NCI-H2029 treated with DMSO at 0.1 percent for 48 hours (cell line): ENCODE results near the gene PGS1.
"Not testable (repeated sequence)": the region's sequence is repeated elsewhere in the genome, so short reads cannot be mapped to it uniquely, and the experiment has no call there.

Experiments used
- DNase-seq: peaks from one replicate; lab custom pipeline; 2025; lab: John Stamatoyannopoulos, UW

The PGS1 gene, protein sequence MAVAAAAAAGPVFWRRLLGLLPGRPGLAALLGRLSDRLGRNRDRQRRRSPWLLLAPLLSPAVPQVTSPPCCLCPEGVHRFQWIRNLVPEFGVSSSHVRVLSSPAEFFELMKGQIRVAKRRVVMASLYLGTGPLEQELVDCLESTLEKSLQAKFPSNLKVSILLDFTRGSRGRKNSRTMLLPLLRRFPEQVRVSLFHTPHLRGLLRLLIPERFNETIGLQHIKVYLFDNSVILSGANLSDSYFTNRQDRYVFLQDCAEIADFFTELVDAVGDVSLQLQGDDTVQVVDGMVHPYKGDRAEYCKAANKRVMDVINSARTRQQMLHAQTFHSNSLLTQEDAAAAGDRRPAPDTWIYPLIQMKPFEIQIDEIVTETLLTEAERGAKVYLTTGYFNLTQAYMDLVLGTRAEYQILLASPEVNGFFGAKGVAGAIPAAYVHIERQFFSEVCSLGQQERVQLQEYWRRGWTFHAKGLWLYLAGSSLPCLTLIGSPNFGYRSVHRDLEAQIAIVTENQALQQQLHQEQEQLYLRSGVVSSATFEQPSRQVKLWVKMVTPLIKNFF

GRCh38 chr17:78378225-78379130 is at the start of gene PGS1:
Gene PGS1, plus strand, starts transcription at chr17:78378649. Its CDS starts 17 bp downstream, at chr17:78378666.
- no peak for DNase-seq

GRCh38 chr17:78329263-78330059 is 49.0 kb upstream of the PGS1 start:
- no peak for DNase-seq

DNA sequence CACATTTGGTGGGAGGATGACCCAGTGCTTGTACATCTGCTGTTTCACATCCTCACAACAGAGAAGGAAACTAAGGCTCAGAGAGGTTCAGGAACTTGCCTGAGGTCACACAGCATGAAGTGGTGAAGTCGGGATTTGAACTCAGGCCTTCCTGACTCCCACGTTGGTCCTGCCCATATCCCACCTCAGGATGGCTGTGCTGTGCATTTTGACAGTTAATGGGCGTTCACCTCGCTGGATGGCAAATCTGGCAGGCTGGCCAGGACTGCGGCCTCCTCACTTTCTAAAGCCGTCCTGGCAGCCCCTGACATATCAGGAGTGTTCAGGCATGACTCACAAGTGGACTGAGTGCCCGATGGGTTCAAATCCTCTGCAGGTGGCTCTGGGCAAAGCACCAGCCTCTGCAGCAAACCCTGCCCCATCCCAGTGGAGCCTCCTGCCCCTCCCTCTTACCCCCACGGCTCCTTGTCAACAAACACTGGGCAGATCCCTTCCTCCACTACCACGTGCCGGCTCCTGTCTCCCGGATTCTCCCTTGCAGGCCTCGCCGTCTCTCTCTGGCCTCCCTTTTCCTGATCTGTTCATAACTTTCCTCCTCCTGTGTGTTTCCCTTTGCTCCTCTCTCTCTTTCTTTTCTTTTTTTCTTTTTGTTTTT is 47.8 kb upstream of the PGS1 start:
- no peak for DNase-seq

GRCh38 chr17:78331355-78331754 is 47.1 kb upstream of the PGS1 start:
- not testable (repeated sequence) for DNase-seq

DNA sequence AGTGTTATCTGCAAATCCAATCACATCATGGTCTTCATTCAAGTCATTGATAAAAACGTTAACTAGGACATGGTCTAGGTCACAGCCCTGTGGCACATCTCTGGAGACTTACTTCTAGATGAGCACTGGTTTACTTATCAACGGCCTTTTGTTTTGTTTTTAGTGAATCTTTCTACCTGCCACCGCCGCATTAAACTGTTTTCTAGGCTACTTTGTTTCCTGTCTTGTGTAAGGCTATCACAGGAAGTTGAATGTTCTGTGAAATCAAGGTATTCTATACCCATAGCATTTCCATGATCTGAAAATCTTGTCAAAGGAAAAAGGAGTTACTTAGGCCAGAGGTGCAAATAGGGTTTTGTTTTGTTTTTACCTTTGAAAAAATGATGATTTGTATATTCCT is 45.5 kb upstream of the PGS1 start:
- DNase-seq: no peak

DNA sequence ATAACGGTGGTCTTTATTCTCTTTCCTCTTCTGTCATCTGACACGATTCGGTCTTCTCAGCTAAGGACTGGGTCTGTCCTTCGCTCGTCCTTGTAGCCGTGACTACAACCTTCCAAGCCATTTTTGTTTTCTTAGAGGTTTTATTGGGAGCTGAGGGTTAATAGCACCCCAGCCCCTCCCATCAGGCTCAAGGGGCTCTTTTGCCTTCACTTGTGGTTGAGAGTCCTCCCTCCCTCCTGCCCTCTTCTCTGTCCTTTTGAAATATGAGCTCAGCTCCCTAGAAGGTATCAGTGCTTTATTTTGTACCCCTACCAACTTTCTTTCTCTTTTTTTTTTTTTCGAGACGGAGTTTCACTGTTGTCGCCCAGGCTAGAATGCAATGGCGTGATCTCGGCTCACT is 43.2 kb upstream of the PGS1 start:
- DNase-seq: no peak

- DNase-seq: no peak
These were observed 41.0 kb upstream of the PGS1 start for GRCh38 chr17:78337244-78338109.

GRCh38 chr17:78338486-78339259 is 39.8 kb upstream of the PGS1 start:
- no peak for DNase-seq

- no peak for DNase-seq
These were observed 38.1 kb upstream of the PGS1 start for GRCh38 chr17:78340183-78340955.

- no peak for DNase-seq
These were observed 36.6 kb upstream of the PGS1 start for GRCh38 chr17:78341559-78342448.

- DNase-seq: no peak
These were observed 35.8 kb upstream of the PGS1 start for GRCh38 chr17:78342449-78343186.

GRCh38 chr17:78343187-78343542 is 35.3 kb upstream of the PGS1 start:
- no peak for DNase-seq

- DNase-seq: no peak
These were observed 34.8 kb upstream of the PGS1 start for GRCh38 chr17:78343543-78344201.

DNA sequence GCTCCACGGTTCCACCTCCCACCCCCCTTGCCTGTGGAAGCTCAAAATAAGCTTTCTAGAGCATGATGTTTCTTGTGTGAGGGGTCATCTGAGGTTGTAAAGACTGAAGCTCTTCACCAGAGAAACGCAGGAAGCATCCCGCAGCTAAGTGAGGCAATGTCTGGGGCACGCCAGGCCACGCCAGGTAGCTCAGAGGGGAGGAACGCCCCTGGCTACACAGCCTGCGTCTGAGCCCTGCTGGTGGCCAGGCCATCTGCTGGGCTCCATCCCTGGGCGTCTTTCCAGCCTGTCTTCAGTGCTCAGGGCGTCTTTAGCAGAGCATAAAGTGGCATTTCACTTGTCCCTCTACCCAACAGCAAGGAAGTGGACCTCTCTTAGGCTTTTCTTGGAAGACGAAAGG is 33.8 kb upstream of the PGS1 start:
- no peak for DNase-seq

DNA sequence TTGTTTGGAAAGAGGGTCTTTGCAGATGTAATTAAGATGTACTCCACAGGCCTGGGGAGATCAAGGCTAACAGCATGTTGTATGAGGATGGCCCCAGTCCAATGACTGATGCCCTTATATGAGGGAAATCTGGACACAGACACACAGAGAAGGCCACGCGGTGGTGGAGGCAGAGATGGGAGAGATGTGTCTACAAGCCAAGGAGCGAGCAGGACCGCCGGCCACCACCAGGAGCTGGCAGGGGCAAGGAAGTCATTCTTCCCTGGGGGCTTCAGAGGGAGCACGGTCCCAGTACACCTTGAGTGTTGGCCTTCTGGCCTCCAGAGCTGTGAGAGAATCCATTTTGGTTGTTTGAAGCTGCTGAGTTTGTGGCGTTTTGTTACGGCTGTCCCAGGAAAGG is 33.3 kb upstream of the PGS1 start:
- DNase-seq: no peak

- no peak for DNase-seq
These were observed 32.5 kb upstream of the PGS1 start for GRCh38 chr17:78345791-78346494.
